ENCODE measurements around the gene SLC8A3. TPM values are rescaled to one million over a fixed set of nuclear protein-coding genes. Genes with fewer than 3 reads are reported as not detected.

The SLC8A3 gene
- polyA plus RNA-seq, 3 donors, result 0.01 TPM; not detected in 2

DNA sequence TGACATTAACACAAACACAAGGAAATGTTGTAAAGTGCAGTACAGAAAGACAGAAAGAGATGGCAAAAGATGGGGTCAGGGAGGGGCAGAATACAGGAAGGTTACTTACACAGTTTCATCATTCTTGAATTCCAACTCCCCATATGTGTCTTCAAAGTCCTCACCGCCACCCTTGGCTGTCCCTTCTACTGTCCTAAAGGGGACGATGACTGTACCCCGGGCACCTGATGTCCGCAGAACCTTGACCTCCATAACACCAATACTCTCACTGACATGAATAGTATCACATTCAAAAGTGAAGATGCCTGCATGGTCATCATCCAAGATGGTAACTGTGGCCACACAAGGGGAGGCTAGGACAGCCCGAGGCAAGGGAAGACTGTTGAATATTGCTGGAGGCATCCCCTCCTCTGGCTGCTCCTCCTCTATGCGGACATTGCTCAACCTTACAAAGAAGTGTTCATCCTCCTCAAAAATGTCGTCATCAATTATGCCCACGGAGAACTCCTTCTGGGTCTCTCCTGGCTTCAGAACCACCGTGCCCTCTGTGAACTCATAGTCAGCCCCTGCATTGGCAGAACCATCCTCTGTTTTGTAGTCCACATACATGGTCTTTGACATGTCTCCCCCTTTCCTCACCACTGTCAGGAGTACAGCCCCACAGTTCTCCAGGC, 22.1 kb downstream of the SLC8A3 start:
- H3K4me1 ChIP-seq (ENCODE audit: control insufficient read depth in 1 of 2, insufficient read depth in 2 of 2, low read length in 2 of 2), result peaks cover 0 to 4% of the 10 kb centered on the region in 2 donors
- peaks cover 0 to 7% (median 3%) of the 10 kb centered on the region in 7 donors for H3K9me3 Mint-ChIP-seq
- no peak overlapping the region for H3K9ac ChIP-seq (ENCODE audit: insufficient read depth, low read length, poor library complexity, severe bottlenecking)
- H3K36me3 Mint-ChIP-seq, result no peaks in the 10 kb centered on the region
- H2AFZ ChIP-seq (ENCODE audit: insufficient read depth, low read depth, low read length, poor library complexity, severe bottlenecking), result no peak overlapping the region
- H3K27ac ChIP-seq (ENCODE audit: low read depth in 1 of 2, low read length in 2 of 2), result no peak overlapping the region
- 87% methylated on average over 8 of the region's 9 CpGs for WGBS (ENCODE audit: insufficient coverage)
- peaks cover 0 to 6% of the 10 kb centered on the region in 2 donors for H3K9me3 ChIP-seq (replicated peaks in 1 of 2; ENCODE audit: control insufficient read depth in 1 of 2, insufficient read depth in 1 of 2, low read length in 2 of 2)
- DNase-seq, result no peak
- no peak overlapping the region for H3K27ac Mint-ChIP-seq
- no peaks in the 10 kb centered on the region for H3K36me3 ChIP-seq (replicated peaks in 1 of 2; ENCODE audit: control insufficient read depth in 1 of 2, insufficient read depth in 2 of 2, low read length in 2 of 2)
- TF ChIP-seq, protein P1, sequence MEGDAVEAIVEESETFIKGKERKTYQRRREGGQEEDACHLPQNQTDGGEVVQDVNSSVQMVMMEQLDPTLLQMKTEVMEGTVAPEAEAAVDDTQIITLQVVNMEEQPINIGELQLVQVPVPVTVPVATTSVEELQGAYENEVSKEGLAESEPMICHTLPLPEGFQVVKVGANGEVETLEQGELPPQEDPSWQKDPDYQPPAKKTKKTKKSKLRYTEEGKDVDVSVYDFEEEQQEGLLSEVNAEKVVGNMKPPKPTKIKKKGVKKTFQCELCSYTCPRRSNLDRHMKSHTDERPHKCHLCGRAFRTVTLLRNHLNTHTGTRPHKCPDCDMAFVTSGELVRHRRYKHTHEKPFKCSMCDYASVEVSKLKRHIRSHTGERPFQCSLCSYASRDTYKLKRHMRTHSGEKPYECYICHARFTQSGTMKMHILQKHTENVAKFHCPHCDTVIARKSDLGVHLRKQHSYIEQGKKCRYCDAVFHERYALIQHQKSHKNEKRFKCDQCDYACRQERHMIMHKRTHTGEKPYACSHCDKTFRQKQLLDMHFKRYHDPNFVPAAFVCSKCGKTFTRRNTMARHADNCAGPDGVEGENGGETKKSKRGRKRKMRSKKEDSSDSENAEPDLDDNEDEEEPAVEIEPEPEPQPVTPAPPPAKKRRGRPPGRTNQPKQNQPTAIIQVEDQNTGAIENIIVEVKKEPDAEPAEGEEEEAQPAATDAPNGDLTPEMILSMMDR (IDR thresholded peaks at IDR 0.05), result no peak
- H3K4me3 ChIP-seq (replicated peaks in 1 of 3; ENCODE audit: low read depth in 2 of 3, low read length in 3 of 3), result no peak overlapping the region
- H3K4me1 Mint-ChIP-seq, result peaks cover 2% of the 10 kb centered on the region
- no peaks in the 10 kb centered on the region for H3K79me2 ChIP-seq (ENCODE audit: insufficient read depth, low read length)
- no peak overlapping the region for H3K4me3 Mint-ChIP-seq
- H3K4me2 ChIP-seq (replicated peaks; ENCODE audit: extremely low read depth, low read length, poor library complexity, severe bottlenecking), result no peak overlapping the region
- H3K27me3 ChIP-seq (ENCODE audit: control insufficient read depth in 2 of 2, insufficient read depth in 2 of 2, low read length in 2 of 2), result no peaks in the 10 kb centered on the region
- H4K20me1 ChIP-seq (ENCODE audit: insufficient read depth, low read length), result no peaks in the 10 kb centered on the region
- intact Hi-C loops (cut with micrococcal nuclease), result no loop called here
- H3K27me3 Mint-ChIP-seq (ENCODE audit: low read depth in 3 of 3), result peaks cover 0 to 2% (median 0%) of the 10 kb centered on the region in 3 donors

DNA sequence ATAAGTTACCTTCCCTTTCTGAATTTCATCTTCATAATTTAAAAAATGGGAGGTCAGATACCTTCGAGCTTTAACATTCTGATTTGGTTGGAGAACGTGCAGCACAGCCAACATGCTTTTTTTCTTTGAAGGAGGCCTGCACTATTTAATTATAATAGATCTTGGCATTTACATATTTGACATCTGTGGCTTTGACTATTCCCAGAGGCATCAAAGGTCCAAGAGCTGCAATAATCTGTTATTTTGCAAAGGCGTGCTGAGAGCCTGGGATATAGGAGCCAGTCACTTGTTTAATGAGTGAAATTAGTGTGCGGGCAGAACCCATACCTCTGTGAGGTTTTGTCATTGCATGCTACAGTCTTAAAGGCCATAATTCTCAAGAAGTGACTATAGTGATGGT, 26.4 kb downstream of the SLC8A3 start:
- no peak overlapping the region for H3K4me3 Mint-ChIP-seq
- no peak overlapping the region for H3K27ac Mint-ChIP-seq
- H2AFZ ChIP-seq (ENCODE audit: insufficient read depth, low read depth, low read length, poor library complexity, severe bottlenecking), result no peak overlapping the region
- intact Hi-C loops (cut with micrococcal nuclease), result no loop called here
- H3K36me3 Mint-ChIP-seq, result no peaks in the 10 kb centered on the region
- H3K4me1 ChIP-seq (ENCODE audit: control insufficient read depth in 1 of 2, insufficient read depth in 2 of 2, low read length in 2 of 2), result no peaks in the 10 kb centered on the region
- no peak for DNase-seq
- H3K9me3 ChIP-seq (replicated peaks in 1 of 2; ENCODE audit: control insufficient read depth in 1 of 2, insufficient read depth in 1 of 2, low read length in 2 of 2), result peaks cover 0 to 6% of the 10 kb centered on the region in 2 donors
- H3K36me3 ChIP-seq (replicated peaks in 1 of 2; ENCODE audit: control insufficient read depth in 1 of 2, insufficient read depth in 2 of 2, low read length in 2 of 2), result no peaks in the 10 kb centered on the region
- H4K20me1 ChIP-seq (ENCODE audit: insufficient read depth, low read length), result no peaks in the 10 kb centered on the region
- H3K27ac ChIP-seq (ENCODE audit: low read depth in 1 of 2, low read length in 2 of 2), result no peak overlapping the region
- H3K4me3 ChIP-seq (replicated peaks in 1 of 3; ENCODE audit: low read depth in 2 of 3, low read length in 3 of 3), result no peak overlapping the region
- no CpG with 5 or more reads among the region's 4 CpGs for WGBS (ENCODE audit: insufficient coverage)
- peaks cover 0 to 7% (median 5%) of the 10 kb centered on the region in 3 donors for H3K27me3 Mint-ChIP-seq (ENCODE audit: low read depth in 3 of 3)
- H3K4me2 ChIP-seq (replicated peaks; ENCODE audit: extremely low read depth, low read length, poor library complexity, severe bottlenecking), result no peak overlapping the region
- TF ChIP-seq, protein P1 (IDR thresholded peaks at IDR 0.05), result no peak
- no peaks in the 10 kb centered on the region for H3K4me1 Mint-ChIP-seq
- H3K27me3 ChIP-seq (ENCODE audit: control insufficient read depth in 2 of 2, insufficient read depth in 2 of 2, low read length in 2 of 2), result no peaks in the 10 kb centered on the region
- no peaks in the 10 kb centered on the region for H3K79me2 ChIP-seq (ENCODE audit: insufficient read depth, low read length)
- no peak overlapping the region for H3K9ac ChIP-seq (ENCODE audit: insufficient read depth, low read length, poor library complexity, severe bottlenecking)
- peaks cover 0 to 6% (median 1%) of the 10 kb centered on the region in 7 donors for H3K9me3 Mint-ChIP-seq

Measured in CD14-positive monocyte (primary cell).